Measurements from ENCODE around the gene THOC6. TPM values are rescaled to one million over a fixed set of nuclear protein-coding genes. Genes with fewer than 3 reads are reported as not detected.

The THOC6 gene
- total and polyA plus RNA-seq, 4 donors: 10.8 to 14.8 (median 11.7) TPM

GRCh38 chr16:2976673-2977072 lies 47.2 kb upstream of the THOC6 start:
- DNase-seq (ENCODE audit: low spot score): no peak
- Histone ChIP-seq H3K9me3 (ENCODE audit: control insufficient read depth in 4 of 4, low read length in 3 of 4) (no peaks in the 10 kb centered on the region), H3K27me3 (ENCODE audit: control insufficient read depth in 4 of 4, insufficient read depth in 4 of 4, low read length in 3 of 4) (peaks cover 0 to 2% (median 0%) of the 10 kb centered on the region in 4 donors), H3K4me1 (ENCODE audit: control insufficient read depth in 4 of 4, insufficient read depth in 4 of 4, low read length in 3 of 4) (peaks cover 8 to 25% (median 14%) of the 10 kb centered on the region in 4 donors), H3K4me3 (ENCODE audit: low read depth in 1 of 3, low read length in 3 of 3) (no peak overlapping the region), H3K36me3 (ENCODE audit: control insufficient read depth in 4 of 4, insufficient read depth in 3 of 4, low read depth in 1 of 4, low read length in 3 of 4) (no peaks in the 10 kb centered on the region), H3K9ac (ENCODE audit: low read depth in 1 of 2, low read length in 2 of 2) (no peak overlapping the region), H3K27ac (ENCODE audit: low read depth in 1 of 2, low read length in 2 of 2) (no peak overlapping the region)
- WGBS: 96% methylated on average over 15 of the region's 15 CpGs
- TF ChIP-seq NR2F2 (IDR thresholded peaks at IDR 0.05) (no peak), GABPA (IDR thresholded peaks at IDR 0.05 in 1 of 2, conservative IDR thresholded peaks at IDR 0.05 in 1 of 2) (no peak), FOXA1 (IDR thresholded peaks at IDR 0.05) (no peak), YY1 (IDR thresholded peaks at IDR 0.05) (no peak), JUND (IDR thresholded peaks at IDR 0.05) (no peak), TAF1 (conservative IDR thresholded peaks at IDR 0.05) (no peak), HNF4G (IDR thresholded peaks at IDR 0.05) (no peak), RXRA (IDR thresholded peaks at IDR 0.05) (no peak), HNF4A (conservative IDR thresholded peaks at IDR 0.05) (no peak), REST (IDR thresholded peaks at IDR 0.05) (no peak), MAX (IDR thresholded peaks at IDR 0.05) (no peak)
- TF ChIP-seq, protein P1, sequence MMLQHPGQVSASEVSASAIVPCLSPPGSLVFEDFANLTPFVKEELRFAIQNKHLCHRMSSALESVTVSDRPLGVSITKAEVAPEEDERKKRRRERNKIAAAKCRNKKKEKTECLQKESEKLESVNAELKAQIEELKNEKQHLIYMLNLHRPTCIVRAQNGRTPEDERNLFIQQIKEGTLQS (IDR thresholded peaks at IDR 0.05): no peak
- TF ChIP-seq, protein P2, sequence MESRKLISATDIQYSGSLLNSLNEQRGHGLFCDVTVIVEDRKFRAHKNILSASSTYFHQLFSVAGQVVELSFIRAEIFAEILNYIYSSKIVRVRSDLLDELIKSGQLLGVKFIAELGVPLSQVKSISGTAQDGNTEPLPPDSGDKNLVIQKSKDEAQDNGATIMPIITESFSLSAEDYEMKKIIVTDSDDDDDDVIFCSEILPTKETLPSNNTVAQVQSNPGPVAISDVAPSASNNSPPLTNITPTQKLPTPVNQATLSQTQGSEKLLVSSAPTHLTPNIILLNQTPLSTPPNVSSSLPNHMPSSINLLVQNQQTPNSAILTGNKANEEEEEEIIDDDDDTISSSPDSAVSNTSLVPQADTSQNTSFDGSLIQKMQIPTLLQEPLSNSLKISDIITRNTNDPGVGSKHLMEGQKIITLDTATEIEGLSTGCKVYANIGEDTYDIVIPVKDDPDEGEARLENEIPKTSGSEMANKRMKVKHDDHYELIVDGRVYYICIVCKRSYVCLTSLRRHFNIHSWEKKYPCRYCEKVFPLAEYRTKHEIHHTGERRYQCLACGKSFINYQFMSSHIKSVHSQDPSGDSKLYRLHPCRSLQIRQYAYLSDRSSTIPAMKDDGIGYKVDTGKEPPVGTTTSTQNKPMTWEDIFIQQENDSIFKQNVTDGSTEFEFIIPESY (IDR thresholded peaks at IDR 0.05): no peak

DNA sequence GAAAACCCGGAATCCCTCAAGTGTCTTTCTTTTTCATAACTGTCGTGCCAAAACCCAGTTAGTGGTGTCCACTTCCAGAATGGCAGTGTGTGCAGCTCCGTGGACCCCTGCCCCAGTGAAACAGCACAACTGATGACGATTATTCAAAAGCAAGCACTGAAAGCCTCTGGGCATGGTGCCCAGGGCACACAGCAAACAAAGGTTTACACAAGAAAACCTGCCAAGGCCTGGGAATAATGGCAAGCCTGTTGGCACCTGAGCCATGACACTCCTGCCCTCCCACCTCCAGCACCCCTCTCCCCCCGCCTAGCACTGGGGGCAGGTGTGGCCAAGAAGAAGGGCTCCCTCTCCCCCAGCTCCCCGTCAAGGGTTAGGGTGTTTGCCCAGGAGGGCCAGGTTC lies 46.4 kb upstream of the THOC6 start:
- DNase-seq (ENCODE audit: low spot score): no peak
- Histone ChIP-seq H3K4me3 (ENCODE audit: low read depth in 1 of 3, low read length in 3 of 3) (no peak overlapping the region), H3K27me3 (ENCODE audit: control insufficient read depth in 4 of 4, insufficient read depth in 4 of 4, low read length in 3 of 4) (peaks cover 0 to 2% (median 0%) of the 10 kb centered on the region in 4 donors), H3K9ac (ENCODE audit: low read depth in 1 of 2, low read length in 2 of 2) (no peak overlapping the region), H3K27ac (ENCODE audit: low read depth in 1 of 2, low read length in 2 of 2) (no peak overlapping the region), H3K36me3 (ENCODE audit: control insufficient read depth in 4 of 4, insufficient read depth in 3 of 4, low read depth in 1 of 4, low read length in 3 of 4) (no peaks in the 10 kb centered on the region), H3K4me1 (ENCODE audit: control insufficient read depth in 4 of 4, insufficient read depth in 4 of 4, low read length in 3 of 4) (peaks cover 8 to 25% (median 14%) of the 10 kb centered on the region in 4 donors), H3K9me3 (ENCODE audit: control insufficient read depth in 4 of 4, low read length in 3 of 4) (no peaks in the 10 kb centered on the region)
- TF ChIP-seq REST (IDR thresholded peaks at IDR 0.05) (no peak), MAX (IDR thresholded peaks at IDR 0.05) (no peak), FOXA2 (IDR thresholded peaks at IDR 0.05) (peak; percentile 34), SP1 (IDR thresholded peaks at IDR 0.05) (peak; percentile 81), JUND (IDR thresholded peaks at IDR 0.05) (no peak), EGR1 (IDR thresholded peaks at IDR 0.05; ENCODE audit: low read depth in 2 of 2) (no peak), HNF4A (conservative IDR thresholded peaks at IDR 0.05) (peak; percentile 49 to 68), FOXA1 (IDR thresholded peaks at IDR 0.05) (peak; percentile 51), YY1 (IDR thresholded peaks at IDR 0.05) (peak; percentile 83), RXRA (IDR thresholded peaks at IDR 0.05) (peak; percentile 34 to 41), RAD21 (IDR thresholded peaks at IDR 0.05) (no peak)
- WGBS: 33% methylated on average over 6 of the region's 6 CpGs
